Endometrial microvascular endothelial cells (primary cell): ENCODE data around the gene LATS2. TPM values are rescaled to one million over a fixed set of nuclear protein-coding genes. Genes with fewer than 3 reads are reported as not detected.

Experiments used
- in situ Hi-C: cut with HindIII; loops from 2 replicates; pipeline ENCODE4 v1.10.0; 2017; ENCODE audit warnings: low sequenced_read_pairs, low pct_unique_long_range_greater_than_20kb; ENCODE audit errors: inconsistent ontology term
- total RNA-seq: library from RNA; depleted of rRNA; stranded (reverse); fragments of >200 nt; gene quantifications from one replicate; pipeline ENCODE4 v1.2.3, GENCODE V29; 2015; ENCODE audit errors: inconsistent ontology term

LATS2 gene
- total RNA-seq, 1 donor from 2014 or later: 27.7 TPM

GRCh38 chr13:21005193-21005592, 56.2 kb downstream of the LATS2 start:
- in situ Hi-C loops: no loop called here

- in situ Hi-C loops: no loop called here
Observed at GRCh38 chr13:21001471-21001870, 59.9 kb downstream of the LATS2 start.

- in situ Hi-C loops: no loop called here
Observed at GRCh38 chr13:21000647-21001046, 60.7 kb downstream of the LATS2 start.

GRCh38 chr13:20998649-20999415, 62.6 kb downstream of the LATS2 start:
- in situ Hi-C loops: no loop called here

GRCh38 chr13:20997301-20998161, 63.9 kb downstream of the LATS2 start:
- in situ Hi-C loops: no loop called here

GRCh38 chr13:20995245-20995838, 66.0 kb downstream of the LATS2 start:
- in situ Hi-C loops: no loop called here

GRCh38 chr13:20994441-20994821, 67.0 kb downstream of the LATS2 start:
- in situ Hi-C loops: no loop called here

- in situ Hi-C loops: no loop called here
Observed at GRCh38 chr13:20993661-20994440, 67.5 kb downstream of the LATS2 start.

- in situ Hi-C loops: no loop called here
Observed at GRCh38 chr13:20993211-20993610, 68.2 kb downstream of the LATS2 start.

GRCh38 chr13:20991741-20992520, 69.5 kb downstream of the LATS2 start:
- in situ Hi-C loops: no loop called here

GRCh38 chr13:20990910-20991525, 70.4 kb downstream of the LATS2 start:
- in situ Hi-C loops: no loop called here

GRCh38 chr13:20989656-20990321, 71.6 kb downstream of the LATS2 start:
- in situ Hi-C loops: no loop called here

- in situ Hi-C loops: no loop called here
Observed at GRCh38 chr13:20988909-20989655, 72.3 kb downstream of the LATS2 start.

- in situ Hi-C loops: no loop called here
Observed at GRCh38 chr13:20988033-20988908, 73.1 kb downstream of the LATS2 start.

GRCh38 chr13:20987599-20987998, 73.8 kb downstream of the LATS2 start:
- in situ Hi-C loops: no loop called here

- in situ Hi-C loops: no loop called here
Observed at GRCh38 chr13:20984879-20985278, 76.5 kb downstream of the LATS2 start.
